Activated T-helper 2 cell treated with anti-CD3 and anti-CD28 coated beads, Interferon-gamma antibody, Interleukin-2, Interleukin-4, amounts not matched to agents 10 μg/mL and 5 μg/mL and 100 μg/mL, durations not matched to agents 14 hours and 24 hours and 36 hours (primary cell): ENCODE measurements around the gene AFMID. TPM values are rescaled to one million over a fixed set of nuclear protein-coding genes. Genes with fewer than 3 reads are reported as not detected.
"Not testable (repeated sequence)": the region's sequence is repeated elsewhere in the genome, so short reads cannot be mapped to it uniquely, and the experiment has no call there.

ENCODE experiments used
- DNase-seq: peaks from one replicate; pipeline ENCODE4 v3.0.0; 2021; ENCODE audit warnings: low spot score
- H3K27ac Mint-ChIP-seq: one replicate; pipeline ENCODE4 v1.8.0; 2021; ENCODE audit warnings: mixed read lengths
- H3K27me3 Mint-ChIP-seq: one replicate; pipeline ENCODE4 v1.8.0; 2021; ENCODE audit warnings: low read depth, mixed read lengths
- H3K36me3 Mint-ChIP-seq: one replicate; pipeline ENCODE4 v1.8.0; 2021; ENCODE audit warnings: low read depth, mixed read lengths
- H3K4me1 Mint-ChIP-seq: one replicate; pipeline ENCODE4 v1.8.0; 2021; ENCODE audit warnings: low read depth, mixed read lengths
- H3K4me3 Mint-ChIP-seq: one replicate; pipeline ENCODE4 v1.8.0; 2021; ENCODE audit warnings: low read depth, mild to moderate bottlenecking, moderate library complexity, mixed read lengths
- H3K9me3 Mint-ChIP-seq: one replicate; pipeline ENCODE4 v1.8.0; 2021; ENCODE audit warnings: mixed read lengths
- intact Hi-C: fragments of 100-400 bp; cut with micrococcal nuclease; formaldehyde crosslinking; loops from one replicate; pipeline ENCODE4 v1.15.1; 2023
- total RNA-seq: library from RNA; stranded (reverse); gene quantifications from 2 replicates; pipeline ENCODE4 v1.2.3, GENCODE V29; 2022

Gene AFMID
- total RNA-seq, 1 donor from 2014 or later: 27.8 TPM

DNA sequence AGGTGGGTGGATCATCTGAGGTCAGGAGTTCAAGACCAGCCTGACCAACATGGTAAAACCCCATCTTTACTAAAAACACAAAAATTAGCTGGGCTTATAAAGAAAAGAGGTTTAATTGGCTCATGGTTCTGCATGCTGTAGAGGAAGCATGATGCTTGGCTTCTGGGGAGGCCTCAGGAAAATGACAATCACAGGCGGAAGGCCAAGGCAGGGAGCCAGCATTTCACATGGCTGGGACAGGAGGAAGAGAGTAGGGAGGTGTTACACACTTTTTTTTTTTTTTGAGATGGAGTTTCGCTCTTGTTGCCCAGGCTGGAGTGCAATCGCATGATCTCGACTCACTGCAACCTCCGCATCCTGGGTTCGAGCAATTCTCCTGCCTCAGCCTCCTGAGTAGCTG, 47.9 kb downstream of the AFMID start:
- H3K27ac Mint-ChIP-seq, H3K4me1 Mint-ChIP-seq, intact Hi-C loops, H3K36me3 Mint-ChIP-seq, H3K4me3 Mint-ChIP-seq, DNase-seq, H3K9me3 Mint-ChIP-seq: not testable (repeated sequence)
- peaks cover 22% of the 10 kb centered on the region for H3K27me3 Mint-ChIP-seq

DNA sequence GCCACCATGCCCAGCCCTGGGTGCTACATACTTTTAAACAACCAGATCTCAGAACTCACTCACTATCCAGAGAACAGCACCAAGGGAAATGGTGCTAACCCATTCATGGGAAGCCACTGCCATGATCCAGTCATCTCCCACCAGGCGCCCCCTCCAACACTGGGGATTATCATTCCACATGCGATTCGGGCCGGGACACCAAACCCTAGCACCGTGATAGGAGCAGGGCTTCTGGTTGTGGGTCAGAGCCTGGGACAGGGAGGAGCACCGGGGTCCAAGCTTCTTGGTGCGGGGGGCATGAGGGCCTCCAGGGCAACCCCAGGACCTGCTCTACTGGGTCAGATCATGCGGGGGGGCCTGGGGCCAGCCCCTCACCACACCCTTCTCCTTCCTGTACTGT, 48.7 kb downstream of the AFMID start:
- no peaks in the 10 kb centered on the region for H3K36me3 Mint-ChIP-seq
- H3K27ac Mint-ChIP-seq: no peak overlapping the region
- peaks cover 4% of the 10 kb centered on the region for H3K4me1 Mint-ChIP-seq
- no peak overlapping the region for H3K4me3 Mint-ChIP-seq
- DNase-seq: no peak
- intact Hi-C loops: no loop called here
- peaks cover 17% of the 10 kb centered on the region for H3K27me3 Mint-ChIP-seq
- H3K9me3 Mint-ChIP-seq: no peaks in the 10 kb centered on the region

DNA sequence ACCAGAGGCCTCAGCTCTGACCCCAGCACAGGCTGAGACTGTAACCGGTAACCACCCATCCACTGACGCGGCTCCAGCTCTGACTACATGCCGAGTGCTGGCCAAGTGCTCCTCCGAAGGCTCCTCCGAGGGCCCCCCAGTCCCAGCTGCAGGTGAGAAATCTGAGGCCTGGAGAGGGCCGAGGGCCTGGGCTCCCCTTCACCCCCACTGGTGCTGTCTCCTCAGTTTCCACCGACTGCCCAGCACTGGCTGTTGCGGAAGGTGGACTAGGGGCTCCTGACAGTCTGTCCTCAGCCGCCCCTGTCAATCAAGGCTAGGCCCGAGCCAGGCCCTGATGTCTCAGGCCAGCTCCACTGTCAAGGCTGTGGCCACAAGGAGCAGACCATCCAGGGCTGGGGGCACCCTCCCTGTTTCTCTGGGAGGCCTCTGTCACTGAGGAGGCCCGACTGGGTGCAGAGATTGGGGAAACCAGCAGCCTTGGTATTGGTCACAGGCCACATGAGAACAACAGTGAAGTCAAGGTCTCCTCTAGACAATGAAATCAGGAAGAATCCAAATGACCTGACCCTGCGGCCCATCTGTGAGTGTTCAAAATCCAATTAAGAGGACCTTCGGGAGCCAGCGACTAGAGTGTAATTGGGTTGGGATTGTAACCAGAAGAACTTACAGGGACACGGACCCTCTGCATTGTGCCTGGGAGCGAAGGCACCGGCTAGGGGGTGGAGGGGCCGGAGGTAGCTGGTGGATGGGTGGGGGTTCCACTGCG, 49.4 kb downstream of the AFMID start:
- Mint-ChIP-seq H3K27ac (no peak overlapping the region), H3K4me1 (peaks cover 4% of the 10 kb centered on the region), H3K27me3 (peaks cover 12% of the 10 kb centered on the region), H3K36me3 (no peaks in the 10 kb centered on the region), H3K9me3 (no peaks in the 10 kb centered on the region), H3K4me3 (no peak overlapping the region)
- DNase-seq: no peak
- intact Hi-C loops: no loop called here

DNA sequence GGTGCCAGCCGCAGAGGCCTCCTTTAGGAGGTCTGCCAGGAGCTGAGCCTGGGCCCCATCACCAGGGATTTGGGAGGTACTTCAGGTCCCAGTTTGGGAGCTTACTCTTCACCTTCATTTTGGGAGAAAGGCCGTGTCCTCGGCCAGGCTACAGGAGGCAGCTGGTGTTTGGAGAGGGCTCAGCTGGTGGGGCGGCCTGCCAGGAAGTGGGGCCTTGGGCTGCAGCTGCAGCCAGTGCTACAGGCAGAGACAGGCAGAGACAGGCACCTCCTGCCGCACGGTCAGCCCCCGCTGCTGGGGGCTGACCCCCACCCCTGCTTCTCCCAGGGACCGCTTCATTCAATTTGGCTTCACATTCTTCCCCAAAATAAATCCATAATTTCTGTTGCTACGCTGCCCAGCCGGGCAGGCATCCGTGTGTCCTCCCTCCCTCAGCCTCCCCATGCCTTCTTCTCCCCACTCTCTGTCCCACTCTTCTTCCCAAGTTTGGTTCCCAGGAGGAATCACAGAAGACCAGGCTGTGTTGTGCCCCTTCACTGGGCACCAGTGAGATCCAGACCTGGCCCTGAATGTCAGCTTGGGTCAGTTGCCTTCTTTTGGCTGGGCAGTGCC, 50.3 kb downstream of the AFMID start:
- intact Hi-C loops: no loop called here
- no peak overlapping the region for H3K27ac Mint-ChIP-seq
- H3K4me3 Mint-ChIP-seq: no peak overlapping the region
- peaks cover 5% of the 10 kb centered on the region for H3K27me3 Mint-ChIP-seq
- DNase-seq: no peak
- H3K9me3 Mint-ChIP-seq: no peaks in the 10 kb centered on the region
- H3K4me1 Mint-ChIP-seq: peaks cover 4% of the 10 kb centered on the region
- no peaks in the 10 kb centered on the region for H3K36me3 Mint-ChIP-seq

DNA sequence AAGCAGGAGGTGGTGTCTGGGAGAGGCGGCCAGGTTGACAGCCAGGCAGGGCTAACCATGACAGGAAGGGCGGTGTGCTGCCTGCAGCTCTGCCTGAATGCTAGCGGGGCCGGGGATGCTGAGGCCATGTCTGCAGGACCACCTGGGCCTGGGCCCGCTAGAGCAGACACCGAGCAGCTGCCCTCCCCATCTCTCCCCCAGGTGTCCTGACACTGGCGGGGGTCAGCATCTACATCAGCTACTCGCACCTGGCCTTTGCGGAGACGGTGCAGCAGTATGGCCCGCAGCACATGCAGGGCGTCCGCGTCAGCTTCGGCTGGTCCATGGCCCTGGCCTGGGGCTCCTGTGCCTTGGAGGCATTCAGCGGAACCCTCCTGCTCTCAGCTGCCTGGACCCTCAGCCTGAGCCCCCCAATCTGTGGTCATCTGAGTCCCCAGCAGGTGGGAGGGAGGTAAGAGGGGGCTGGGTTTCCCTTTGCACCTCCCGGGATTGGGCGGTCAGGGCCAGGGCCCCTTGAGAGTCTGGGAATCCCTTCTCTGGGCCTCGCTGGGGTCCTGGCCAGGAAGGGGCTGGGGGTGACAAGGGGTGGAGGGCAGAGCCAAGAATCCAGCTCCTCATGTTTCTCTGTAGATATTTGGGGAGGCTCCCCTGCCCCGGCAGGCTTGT, 51.8 kb downstream of the AFMID start:
- Mint-ChIP-seq H3K4me3 (no peak overlapping the region), H3K27me3 (no peaks in the 10 kb centered on the region), H3K4me1 (no peaks in the 10 kb centered on the region), H3K27ac (no peak overlapping the region), H3K9me3 (no peaks in the 10 kb centered on the region), H3K36me3 (no peaks in the 10 kb centered on the region)
- intact Hi-C loops: no loop called here
- no peak for DNase-seq

DNA sequence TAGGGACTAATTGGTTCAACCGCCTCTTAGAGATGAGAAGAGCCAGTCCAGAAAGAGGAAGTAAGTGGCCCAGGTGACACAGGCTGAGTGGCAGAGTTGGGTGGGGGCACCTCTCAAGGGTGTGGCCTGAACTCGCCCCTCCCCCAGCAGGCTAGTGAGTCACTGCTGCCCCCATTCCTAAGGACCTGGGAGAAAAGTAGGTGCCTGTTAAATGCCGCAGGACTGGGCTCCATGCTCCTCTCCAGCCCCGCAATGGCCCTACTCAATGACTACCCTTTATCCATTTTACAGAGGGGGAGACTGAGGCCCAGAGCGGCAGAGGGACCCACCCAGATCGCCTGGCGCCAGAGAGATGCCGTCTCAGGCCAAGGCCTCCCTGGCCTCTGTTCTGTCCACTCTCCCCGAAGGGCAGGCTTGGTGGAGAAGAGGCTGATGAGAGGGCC, 52.3 kb downstream of the AFMID start:
- intact Hi-C loops: no loop called here
- Mint-ChIP-seq H3K9me3 (no peaks in the 10 kb centered on the region), H3K4me3 (no peak overlapping the region), H3K4me1 (no peaks in the 10 kb centered on the region), H3K36me3 (no peaks in the 10 kb centered on the region), H3K27ac (no peak overlapping the region), H3K27me3 (no peaks in the 10 kb centered on the region)
- DNase-seq: no peak

DNA sequence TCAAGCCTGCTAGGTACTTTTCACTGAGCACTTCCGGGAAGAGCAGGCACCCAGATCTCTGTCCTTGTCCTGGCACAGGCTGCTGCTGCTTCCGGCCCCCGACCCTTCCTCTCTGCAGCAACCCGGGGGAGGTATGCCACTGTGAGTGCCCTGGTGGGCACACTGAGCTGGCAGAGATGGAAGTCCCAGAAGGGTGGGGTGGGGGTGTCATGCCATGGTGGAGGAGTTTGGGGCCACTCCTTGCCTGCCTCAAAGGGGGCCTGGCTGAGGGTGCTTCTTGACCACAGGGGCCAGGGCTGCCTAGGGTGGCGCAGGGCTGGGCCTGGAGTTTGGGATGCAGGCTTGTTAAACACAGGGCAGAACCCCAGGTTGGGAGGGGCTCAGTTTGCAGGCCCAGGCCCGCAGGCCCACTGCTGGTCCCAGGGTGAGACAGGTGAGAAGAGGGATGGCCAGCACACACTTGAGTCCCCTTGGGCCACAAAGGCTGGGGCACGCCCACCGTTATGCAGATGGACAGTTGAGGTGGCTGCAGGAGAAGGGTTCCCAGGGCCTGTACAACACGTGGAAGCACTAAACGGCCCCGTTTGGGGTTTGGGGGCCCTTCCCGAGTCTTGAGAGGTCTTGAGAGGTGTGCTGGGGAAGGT, 53.0 kb downstream of the AFMID start:
- intact Hi-C loops: no loop called here
- H3K4me3 Mint-ChIP-seq: no peak overlapping the region
- H3K9me3 Mint-ChIP-seq: no peaks in the 10 kb centered on the region
- no peak overlapping the region for H3K27ac Mint-ChIP-seq
- no peaks in the 10 kb centered on the region for H3K4me1 Mint-ChIP-seq
- DNase-seq: no peak
- H3K27me3 Mint-ChIP-seq: no peaks in the 10 kb centered on the region
- H3K36me3 Mint-ChIP-seq: no peaks in the 10 kb centered on the region

DNA sequence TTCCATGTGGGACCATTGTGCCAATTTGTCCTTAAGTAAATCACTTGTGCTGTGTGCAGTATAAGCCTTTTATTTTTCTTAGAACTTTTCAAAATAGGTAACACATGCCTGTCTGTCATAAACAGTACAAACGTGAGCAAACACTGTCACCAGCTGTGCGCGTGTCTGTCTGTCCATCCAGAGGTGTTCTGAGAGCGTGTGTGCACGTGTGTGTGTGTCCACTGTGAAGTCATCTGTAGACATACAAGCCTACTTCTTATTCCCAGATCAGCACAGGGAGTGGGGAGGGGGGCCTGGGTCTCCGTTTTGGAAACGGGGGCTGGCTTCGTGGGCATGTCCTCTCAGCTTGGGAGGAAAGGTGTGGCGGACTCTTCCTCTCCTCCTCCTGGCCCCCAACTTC, 53.7 kb downstream of the AFMID start:
- Mint-ChIP-seq H3K36me3 (no peaks in the 10 kb centered on the region), H3K27ac (no peak overlapping the region), H3K9me3 (no peaks in the 10 kb centered on the region), H3K27me3 (peaks cover 2% of the 10 kb centered on the region), H3K4me1 (no peaks in the 10 kb centered on the region), H3K4me3 (no peak overlapping the region)
- intact Hi-C loops: no loop called here
- DNase-seq: no peak

DNA sequence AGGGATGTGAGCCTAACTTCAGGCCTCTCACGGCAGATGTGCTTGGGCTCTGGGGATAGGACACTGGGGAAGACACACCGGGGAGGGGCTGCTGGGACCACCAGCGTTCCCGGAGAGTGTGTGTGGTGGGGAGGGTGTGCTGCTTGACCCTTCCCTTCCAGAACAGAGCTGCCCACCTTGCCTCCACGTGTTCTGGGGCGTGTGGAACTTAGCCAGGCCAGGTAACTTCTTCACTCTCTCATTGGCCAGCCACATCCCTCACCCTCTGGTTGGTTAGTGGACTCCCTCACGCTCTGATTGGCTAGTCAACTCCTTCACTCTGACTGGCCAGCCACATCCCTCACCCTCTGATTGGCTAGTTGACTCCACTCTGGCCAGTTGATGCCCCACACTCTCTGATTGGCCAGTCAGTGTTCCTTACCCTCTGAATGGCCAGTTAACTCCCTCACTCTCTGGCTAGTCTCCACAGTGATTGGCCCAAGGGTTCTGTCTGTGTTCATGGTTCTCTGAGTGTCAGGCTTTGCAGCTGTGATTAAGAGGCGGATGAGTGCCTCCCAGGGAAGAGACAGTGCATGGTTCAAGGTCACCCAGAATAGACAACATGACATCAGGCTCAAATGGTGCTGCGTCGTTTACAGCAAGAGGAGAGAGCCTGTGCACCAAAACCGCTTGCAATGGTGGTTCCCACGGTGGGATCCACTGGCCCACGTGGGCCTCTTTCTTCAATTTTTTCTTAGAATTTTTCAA, 54.3 kb downstream of the AFMID start:
- H3K4me3 Mint-ChIP-seq: no peak overlapping the region
- no peak for DNase-seq
- no peak overlapping the region for H3K27ac Mint-ChIP-seq
- no peaks in the 10 kb centered on the region for H3K36me3 Mint-ChIP-seq
- no peaks in the 10 kb centered on the region for H3K9me3 Mint-ChIP-seq
- H3K4me1 Mint-ChIP-seq: no peaks in the 10 kb centered on the region
- intact Hi-C loops: no loop called here
- peaks cover 2% of the 10 kb centered on the region for H3K27me3 Mint-ChIP-seq

DNA sequence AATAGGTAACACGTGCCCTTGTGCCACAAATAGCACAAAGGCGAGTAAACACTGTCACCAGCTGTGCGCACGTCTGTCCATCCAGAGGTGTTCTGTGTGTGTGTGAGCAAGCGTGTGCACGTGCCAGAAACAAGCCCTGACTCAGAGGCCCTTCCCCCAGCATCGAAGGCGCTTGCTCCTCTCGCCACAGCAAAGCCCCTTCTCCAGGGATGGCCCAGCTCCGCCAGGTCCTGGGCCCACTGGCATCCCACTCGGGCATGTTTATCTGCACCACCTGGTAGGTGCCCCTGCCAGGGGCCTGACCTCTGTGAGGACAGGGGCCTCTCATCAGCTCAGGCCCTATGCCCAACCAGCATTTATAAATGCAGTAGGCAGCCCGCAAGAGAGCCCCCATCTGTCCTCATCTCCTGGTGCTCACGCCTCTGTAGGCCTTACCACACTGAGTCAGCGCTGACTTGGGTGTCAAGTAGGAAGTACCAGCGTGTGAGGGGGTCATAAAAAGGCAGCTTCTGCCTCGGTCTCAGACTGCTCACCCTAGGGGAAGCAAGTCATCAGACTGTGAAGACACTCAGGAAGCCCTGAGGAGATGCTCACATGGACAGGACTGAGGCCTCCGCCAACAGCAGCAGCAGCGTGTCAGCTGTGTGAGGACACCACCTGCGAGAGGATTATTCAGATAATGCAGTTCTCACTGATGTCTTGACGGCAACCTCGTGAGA, 55.0 kb downstream of the AFMID start:
- no peaks in the 10 kb centered on the region for H3K9me3 Mint-ChIP-seq
- H3K4me1 Mint-ChIP-seq: no peaks in the 10 kb centered on the region
- H3K27me3 Mint-ChIP-seq: peaks cover 7% of the 10 kb centered on the region
- H3K27ac Mint-ChIP-seq: no peak overlapping the region
- intact Hi-C loops: no loop called here
- H3K4me3 Mint-ChIP-seq: no peak overlapping the region
- DNase-seq: no peak
- no peaks in the 10 kb centered on the region for H3K36me3 Mint-ChIP-seq

DNA sequence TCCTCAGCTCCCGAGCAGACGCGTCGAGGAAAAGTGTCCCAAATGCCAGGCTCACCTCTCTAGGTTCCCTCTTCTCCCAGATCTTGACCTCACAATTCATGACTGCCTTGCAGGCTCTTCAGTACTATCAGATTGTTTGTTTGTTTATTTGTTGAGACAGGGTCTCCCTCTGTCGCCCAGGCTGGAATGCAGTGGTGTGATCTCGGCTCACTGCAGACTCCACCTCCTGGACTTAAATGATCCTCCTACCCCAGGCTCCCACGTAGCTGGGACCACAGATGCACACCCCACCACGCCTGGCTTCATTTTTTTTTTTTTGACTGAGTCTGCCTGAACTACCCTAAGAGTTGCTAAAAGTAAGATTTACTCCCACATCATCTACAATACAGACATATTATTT, 60.1 kb downstream of the AFMID start:
- H3K4me3 Mint-ChIP-seq: no peak overlapping the region
- peaks cover 11% of the 10 kb centered on the region for H3K27me3 Mint-ChIP-seq
- no peak overlapping the region for H3K27ac Mint-ChIP-seq
- H3K36me3 Mint-ChIP-seq: no peaks in the 10 kb centered on the region
- intact Hi-C loops: no loop called here
- H3K9me3 Mint-ChIP-seq: no peaks in the 10 kb centered on the region
- peaks cover 10% of the 10 kb centered on the region for H3K4me1 Mint-ChIP-seq
- no peak for DNase-seq
